C4-2B (cell line): Measurements from ENCODE around the gene TSHB.
A peak's percentile ranks its signal among the peaks of the same experiment; 100 is the strongest.

Source experiments
- H3K27ac ChIP-seq: fragments of 450-650 bp; 2 replicates; pipeline ENCODE4 v1.5.1; 2017
- ZFX ChIP-seq: fragments of 450-650 bp; IDR thresholded peaks from 2 replicates; pipeline ENCODE4 v1.6.1; 2017
- TF ChIP-seq, protein P1 (sequence below): fragments of 450-650 bp; conservative IDR thresholded peaks from 2 replicates; pipeline ENCODE4 v1.5.1; 2017; ENCODE audit warnings: mild to moderate bottlenecking

The TSHB gene

DNA sequence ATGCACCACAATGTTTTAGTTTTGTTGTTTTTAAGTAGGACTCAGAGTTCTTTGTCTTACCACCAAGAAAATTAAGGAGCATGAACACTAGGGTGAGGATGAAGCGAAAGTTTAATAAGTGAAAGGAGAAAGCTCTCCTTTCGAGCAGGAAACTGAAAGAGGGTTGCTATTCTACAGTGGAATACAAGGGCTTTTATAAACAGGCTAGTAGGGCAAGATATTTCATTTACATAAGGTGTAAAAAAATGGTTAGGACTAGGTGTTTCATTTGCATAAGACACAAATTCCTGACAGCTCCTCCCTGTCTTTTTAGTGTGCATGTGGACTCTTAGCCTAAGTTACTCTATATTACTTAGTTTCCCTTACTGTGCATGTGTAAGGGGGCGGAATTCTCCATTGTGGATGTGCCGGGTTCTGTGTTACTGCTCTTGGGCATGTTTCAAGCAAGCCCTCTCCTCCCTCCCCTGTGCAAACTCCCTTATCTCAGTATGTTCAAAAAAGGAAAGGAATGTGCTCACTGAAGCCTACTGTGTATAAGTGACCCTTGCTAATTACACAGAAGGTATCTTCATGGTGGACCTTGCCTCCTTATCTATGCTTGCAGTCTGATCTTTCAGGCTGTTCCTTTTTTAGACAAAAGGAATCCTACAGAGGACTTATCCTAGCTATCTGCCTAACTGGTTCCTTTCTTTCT, 7.3 kb downstream of the TSHB start:
- TF ChIP-seq ZFX = no peak
- TF ChIP-seq, protein P1, sequence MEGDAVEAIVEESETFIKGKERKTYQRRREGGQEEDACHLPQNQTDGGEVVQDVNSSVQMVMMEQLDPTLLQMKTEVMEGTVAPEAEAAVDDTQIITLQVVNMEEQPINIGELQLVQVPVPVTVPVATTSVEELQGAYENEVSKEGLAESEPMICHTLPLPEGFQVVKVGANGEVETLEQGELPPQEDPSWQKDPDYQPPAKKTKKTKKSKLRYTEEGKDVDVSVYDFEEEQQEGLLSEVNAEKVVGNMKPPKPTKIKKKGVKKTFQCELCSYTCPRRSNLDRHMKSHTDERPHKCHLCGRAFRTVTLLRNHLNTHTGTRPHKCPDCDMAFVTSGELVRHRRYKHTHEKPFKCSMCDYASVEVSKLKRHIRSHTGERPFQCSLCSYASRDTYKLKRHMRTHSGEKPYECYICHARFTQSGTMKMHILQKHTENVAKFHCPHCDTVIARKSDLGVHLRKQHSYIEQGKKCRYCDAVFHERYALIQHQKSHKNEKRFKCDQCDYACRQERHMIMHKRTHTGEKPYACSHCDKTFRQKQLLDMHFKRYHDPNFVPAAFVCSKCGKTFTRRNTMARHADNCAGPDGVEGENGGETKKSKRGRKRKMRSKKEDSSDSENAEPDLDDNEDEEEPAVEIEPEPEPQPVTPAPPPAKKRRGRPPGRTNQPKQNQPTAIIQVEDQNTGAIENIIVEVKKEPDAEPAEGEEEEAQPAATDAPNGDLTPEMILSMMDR = no peak
- no peak overlapping the region for H3K27ac ChIP-seq

DNA sequence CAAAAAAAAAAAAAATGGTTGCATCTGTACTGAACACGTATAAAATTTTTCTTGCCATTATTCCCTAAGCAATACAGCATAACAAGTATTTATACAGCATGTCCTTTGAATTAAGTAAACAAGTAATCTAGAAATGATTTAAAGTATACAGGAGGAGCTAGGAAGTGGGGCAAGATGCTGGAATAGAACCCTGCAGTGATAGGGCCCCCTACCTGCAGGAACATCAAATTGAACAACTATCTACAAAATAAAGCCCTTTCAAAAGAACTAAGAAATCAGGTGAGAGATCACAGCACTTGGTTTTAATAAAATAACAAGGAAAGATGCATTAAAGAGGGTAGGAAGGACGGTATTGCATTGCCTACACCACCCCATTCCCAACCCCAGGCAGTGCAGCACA, 10.9 kb downstream of the TSHB start:
- TF ChIP-seq, protein P1 = peak; percentile 32
- TF ChIP-seq ZFX = no peak
- H3K27ac ChIP-seq = no peak overlapping the region

DNA sequence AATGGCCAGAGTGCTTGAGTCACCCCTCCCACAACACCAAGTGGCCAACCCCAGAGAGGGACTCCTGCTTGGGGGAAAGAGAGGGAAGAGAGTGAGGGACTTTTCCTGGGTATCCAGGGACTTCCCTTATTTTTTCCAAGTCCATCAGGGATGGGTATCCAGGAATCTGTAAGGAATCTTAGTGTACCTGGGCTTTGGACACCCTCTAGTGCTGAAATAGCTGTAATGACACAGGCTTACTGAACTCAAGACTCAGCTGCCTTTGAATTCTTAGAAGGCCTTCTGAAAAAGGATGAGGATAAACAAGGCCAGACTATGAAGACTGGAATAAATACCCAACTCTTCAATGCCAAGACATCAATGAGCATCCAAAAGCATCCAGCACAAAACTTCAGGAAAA, 12.0 kb downstream of the TSHB start:
- no peak overlapping the region for H3K27ac ChIP-seq
- TF ChIP-seq, protein P1 = peak; percentile 65
- no peak for TF ChIP-seq ZFX

DNA sequence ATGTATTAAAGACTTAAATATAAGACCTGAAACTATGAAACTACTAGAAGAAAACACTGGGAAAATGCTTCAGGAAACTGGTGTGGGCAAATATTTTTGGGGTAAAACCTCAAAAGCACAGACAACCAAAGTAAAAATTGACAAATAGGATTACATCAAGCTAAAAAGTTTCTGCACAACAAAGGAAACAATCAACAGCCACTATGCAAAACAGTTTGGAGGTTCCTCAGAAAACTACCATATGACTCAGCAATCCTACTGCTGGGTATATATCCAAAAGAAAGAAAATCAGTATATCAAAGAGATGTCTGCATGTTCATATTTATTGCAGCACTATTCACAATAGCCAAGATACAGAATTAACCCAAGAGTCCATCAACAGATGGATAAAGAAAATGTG, 17.1 kb downstream of the TSHB start:
- no peak overlapping the region for H3K27ac ChIP-seq
- TF ChIP-seq, protein P1 = no peak
- no peak for TF ChIP-seq ZFX

DNA sequence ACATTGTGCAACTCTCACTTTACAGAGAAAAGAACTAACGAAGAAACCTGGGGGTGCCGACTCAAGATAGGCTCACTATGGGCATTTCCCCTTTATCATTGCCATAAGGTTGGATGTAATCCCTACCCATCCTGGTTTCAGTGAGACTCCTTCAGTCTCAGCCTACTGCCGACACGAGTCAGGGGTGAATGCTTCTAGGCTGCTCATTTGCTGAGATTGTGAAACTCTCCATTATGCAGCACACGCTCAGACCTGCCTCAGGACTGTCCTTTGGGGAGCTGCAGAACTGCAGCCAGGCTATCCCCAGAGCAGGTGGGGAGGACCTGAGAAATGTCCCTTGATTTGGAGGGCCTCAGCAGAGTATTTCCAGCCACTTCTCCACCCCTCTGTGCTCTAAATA, 22.2 kb downstream of the TSHB start:
- no peak for TF ChIP-seq ZFX
- TF ChIP-seq, protein P1 = no peak
- H3K27ac ChIP-seq = no peak overlapping the region

DNA sequence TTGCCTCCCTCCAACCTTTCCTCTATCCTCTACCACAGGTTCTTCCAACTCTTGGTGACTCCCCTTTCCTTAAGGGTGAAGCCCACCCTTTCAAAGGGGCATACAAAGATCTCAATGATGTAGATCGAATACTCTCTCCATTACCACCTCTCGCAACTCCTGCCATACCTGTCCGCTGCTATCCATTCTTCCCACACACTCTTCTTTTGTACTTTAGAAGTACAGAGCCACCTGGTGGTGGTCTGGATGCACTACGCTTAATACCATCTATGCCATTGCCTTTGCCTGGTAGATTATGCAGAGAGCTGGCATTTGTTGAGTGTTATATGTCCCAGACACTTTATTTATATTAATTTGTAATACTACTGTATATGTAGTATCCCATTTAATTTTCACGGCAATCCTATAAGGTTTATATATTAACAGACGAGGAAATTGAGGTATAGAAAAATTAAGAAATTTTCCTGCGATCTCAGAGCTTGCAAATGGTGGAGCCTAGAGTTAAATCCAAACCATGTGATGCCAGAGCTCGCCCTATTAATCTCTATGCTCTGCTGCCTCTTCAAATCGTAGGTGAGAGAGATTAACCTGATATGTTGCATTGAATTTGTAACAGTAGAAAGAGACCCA, 22.9 kb downstream of the TSHB start:
- H3K27ac ChIP-seq = no peak overlapping the region
- TF ChIP-seq ZFX = no peak
- TF ChIP-seq, protein P1 = peak; percentile 91

DNA sequence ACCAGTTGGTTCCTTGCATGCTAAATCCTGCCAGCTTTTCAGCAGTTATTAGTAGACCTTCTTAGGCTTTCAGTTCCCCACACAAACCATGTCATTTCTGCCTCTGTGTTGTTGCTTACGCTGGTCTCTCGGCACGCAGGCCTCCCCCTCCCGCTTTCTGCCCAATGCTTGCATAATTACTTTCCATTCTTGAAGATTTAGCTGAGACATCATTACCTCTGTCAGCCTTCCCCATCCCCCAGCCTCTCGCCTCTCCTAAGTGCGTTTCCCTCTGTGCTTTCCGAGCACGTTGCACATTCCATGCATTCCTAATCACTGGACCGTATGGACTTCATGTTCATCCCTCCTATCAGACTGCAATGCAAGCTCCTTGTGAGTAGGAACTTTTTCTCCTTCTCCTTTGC, 26.8 kb downstream of the TSHB start:
- TF ChIP-seq, protein P1 = no peak
- no peak for TF ChIP-seq ZFX
- no peak overlapping the region for H3K27ac ChIP-seq
